GM12872 (cell line): ENCODE results near the gene S100A6.

Source experiments
- TF ChIP-seq, protein P1 (sequence below): IDR thresholded peaks from 3 replicates; pipeline ENCODE4 v1.5.1; 2011; ENCODE audit warnings: low read depth, mild to moderate bottlenecking, low read length, moderate library complexity; ENCODE audit not compliant: insufficient read depth

S100A6 gene

GRCh38 chr1:153550398-153550758 lies 14.6 kb upstream of the S100A6 start:
- TF ChIP-seq, protein P1, sequence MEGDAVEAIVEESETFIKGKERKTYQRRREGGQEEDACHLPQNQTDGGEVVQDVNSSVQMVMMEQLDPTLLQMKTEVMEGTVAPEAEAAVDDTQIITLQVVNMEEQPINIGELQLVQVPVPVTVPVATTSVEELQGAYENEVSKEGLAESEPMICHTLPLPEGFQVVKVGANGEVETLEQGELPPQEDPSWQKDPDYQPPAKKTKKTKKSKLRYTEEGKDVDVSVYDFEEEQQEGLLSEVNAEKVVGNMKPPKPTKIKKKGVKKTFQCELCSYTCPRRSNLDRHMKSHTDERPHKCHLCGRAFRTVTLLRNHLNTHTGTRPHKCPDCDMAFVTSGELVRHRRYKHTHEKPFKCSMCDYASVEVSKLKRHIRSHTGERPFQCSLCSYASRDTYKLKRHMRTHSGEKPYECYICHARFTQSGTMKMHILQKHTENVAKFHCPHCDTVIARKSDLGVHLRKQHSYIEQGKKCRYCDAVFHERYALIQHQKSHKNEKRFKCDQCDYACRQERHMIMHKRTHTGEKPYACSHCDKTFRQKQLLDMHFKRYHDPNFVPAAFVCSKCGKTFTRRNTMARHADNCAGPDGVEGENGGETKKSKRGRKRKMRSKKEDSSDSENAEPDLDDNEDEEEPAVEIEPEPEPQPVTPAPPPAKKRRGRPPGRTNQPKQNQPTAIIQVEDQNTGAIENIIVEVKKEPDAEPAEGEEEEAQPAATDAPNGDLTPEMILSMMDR: no peak

GRCh38 chr1:153549741-153550397 lies 14.1 kb upstream of the S100A6 start:
- TF ChIP-seq, protein P1: no peak

- TF ChIP-seq, protein P1: no peak
Observed at GRCh38 chr1:153548722-153549688, 13.2 kb upstream of the S100A6 start, which contains the start of gene S100A3. Gene S100A3 (minus strand): TSS chr1:153549258. CDS start chr1:153548485, 773 bp downstream.

DNA sequence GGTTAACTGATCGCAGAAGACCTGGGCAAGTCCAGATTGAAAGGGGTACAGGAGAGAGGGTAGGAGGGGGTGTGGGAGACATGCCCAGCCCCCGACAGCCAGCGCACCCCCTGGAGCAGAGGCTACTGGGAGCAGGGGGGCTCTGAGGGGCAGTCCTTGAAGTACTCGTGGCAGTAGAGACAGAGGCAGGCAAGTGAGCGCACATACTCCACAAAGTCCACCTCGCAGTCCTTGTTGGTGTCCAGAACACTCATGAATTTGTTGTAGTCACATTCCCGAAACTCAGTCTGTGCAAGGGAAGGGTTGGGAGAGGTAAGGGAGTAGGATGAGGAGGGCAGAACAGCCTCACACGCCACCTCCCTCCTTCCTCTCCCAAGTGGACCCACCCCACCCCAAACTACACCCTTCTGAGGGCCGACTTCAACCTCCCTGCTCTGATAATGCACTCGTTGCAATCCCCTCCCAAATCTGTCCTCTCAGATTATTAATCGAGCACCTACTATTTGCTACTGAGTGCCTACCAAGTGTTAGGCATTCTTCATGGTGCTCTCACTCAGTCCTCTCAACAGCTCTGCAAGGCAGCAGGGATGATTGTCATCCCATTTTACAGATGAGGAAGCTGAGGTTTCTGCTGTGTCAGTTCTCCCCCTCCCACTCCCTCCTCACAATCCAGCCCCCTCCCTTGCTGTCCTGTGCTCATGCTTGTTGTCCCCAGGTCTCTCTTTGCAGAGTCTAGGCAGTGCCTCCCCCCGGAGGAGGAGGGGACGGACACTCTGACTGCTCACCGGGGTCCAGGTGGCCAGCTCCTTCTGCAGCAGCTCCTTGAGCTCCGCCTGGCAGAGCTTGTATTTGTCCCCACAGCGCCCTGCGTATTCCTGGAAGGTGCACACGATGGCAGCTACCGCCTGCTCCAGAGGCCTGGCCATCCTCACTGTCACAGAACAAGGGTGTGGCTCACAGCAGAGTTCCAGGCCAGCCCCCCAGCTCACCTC lies 12.1 kb upstream of the S100A6 start:
- TF ChIP-seq, protein P1: no peak

DNA sequence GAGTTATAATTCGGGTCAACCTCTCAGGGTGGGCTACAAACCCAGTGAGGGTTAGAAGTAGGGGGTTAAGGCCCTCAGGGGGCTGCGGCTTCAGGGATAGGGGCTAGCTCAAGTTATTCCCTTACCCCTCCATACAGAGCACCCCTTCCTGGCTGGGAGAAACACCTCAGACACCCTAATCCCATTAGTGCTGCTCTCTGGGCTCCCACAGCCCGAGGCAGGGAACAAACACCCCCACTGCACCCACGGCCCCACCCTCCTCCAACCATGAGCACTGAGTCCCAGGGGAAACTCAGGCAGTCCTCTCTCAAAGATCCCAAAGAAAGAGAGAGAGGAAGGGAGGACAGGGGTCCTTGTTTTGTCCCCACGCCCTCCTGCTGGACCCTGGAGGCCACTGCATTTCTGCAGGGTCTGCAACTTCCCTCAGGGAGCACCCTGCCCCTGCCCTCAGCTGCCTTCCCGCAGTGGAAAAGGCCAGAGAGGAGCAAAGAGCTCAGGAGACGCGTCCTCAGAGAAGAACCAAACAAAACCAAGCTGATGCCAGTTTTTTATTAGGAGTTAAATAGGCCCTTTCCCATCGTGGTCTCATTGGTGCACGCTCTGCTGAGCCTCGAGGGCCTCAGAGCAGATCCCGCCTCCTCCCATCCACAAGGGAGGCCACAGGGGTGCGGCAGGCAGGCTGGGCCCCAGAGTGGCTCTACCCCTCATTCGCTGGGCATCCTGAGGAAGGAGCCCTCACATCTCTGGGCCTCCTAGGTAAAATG lies 11.2 kb upstream of the S100A6 start:
- TF ChIP-seq, protein P1: no peak

DNA sequence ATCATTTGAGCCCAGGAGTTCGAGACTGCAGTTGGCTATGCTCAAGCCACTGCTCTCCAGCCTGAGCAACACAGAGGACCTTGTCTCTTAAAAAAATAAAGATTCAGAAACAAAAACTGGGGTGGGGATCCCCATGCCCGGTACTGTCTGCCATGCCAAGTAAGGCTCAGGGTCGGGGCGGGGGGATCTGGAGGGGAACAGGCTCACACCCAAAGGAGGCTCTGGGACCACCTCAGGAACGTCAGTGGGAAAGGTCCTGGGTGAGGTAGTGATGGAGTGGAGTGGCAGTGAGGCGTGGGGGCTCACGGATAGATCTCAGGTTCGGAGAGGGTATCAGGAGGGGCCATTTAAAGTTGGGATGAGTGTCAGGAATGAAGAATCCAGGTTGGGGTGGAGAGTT lies 10.6 kb upstream of the S100A6 start:
- TF ChIP-seq, protein P1: no peak
